VCaP (cell line): ENCODE results near the gene ZBTB7C.
A peak's percentile ranks its signal among the peaks of the same experiment; 100 is the strongest.

ENCODE experiments used
- H3K27ac ChIP-seq: fragments of 450-650 bp; 2 replicates; pipeline ENCODE4 v1.5.1; 2017
- TF ChIP-seq, protein P1 (sequence below): fragments of 450-650 bp; conservative IDR thresholded peaks from 2 replicates; pipeline ENCODE4 v1.5.1; 2017; ENCODE audit warnings: mild to moderate bottlenecking, moderate library complexity

ZBTB7C gene

DNA sequence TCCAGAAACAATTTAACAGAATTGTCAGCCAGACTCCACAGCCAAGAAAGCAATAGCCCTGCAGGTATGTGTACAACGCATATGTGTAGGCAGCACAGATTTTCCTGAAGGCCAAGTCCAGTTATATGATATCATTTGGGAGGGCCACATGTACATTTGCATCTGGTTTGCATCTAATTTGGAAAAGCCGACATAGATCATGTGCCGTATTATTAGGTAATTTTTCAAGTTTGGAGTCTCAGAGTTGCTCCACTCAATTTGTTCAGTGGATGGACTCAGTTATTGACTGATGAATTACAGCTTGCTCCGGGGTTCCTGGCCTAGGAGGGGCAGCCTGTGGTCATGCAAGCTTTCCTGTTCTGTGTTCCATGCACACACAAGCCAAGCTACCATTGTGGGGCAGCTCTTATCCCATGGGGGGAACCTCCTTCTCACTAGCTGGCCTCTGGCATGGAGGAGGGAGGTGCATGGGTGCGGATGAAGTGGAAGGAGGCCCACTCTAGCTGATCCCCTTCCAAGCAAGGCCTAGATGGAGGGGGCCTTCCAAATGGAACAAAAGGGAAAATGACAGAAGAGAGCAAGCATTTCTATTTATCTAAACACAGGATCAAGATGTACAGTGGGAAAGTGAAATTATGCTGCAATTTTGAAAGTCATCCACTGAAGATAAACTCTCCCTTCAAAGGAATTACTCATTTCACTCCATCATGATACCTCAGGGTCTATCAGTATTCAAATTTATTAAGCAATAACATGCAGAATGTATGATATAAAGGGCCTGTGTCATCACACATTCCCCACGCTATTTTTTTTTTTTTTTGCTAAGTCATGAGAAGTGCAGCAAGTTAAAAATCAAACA lies 276.2 kb downstream of the ZBTB7C start:
- TF ChIP-seq, protein P1, sequence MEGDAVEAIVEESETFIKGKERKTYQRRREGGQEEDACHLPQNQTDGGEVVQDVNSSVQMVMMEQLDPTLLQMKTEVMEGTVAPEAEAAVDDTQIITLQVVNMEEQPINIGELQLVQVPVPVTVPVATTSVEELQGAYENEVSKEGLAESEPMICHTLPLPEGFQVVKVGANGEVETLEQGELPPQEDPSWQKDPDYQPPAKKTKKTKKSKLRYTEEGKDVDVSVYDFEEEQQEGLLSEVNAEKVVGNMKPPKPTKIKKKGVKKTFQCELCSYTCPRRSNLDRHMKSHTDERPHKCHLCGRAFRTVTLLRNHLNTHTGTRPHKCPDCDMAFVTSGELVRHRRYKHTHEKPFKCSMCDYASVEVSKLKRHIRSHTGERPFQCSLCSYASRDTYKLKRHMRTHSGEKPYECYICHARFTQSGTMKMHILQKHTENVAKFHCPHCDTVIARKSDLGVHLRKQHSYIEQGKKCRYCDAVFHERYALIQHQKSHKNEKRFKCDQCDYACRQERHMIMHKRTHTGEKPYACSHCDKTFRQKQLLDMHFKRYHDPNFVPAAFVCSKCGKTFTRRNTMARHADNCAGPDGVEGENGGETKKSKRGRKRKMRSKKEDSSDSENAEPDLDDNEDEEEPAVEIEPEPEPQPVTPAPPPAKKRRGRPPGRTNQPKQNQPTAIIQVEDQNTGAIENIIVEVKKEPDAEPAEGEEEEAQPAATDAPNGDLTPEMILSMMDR: no peak
- H3K27ac ChIP-seq: peak overlapping the region; percentile 89

DNA sequence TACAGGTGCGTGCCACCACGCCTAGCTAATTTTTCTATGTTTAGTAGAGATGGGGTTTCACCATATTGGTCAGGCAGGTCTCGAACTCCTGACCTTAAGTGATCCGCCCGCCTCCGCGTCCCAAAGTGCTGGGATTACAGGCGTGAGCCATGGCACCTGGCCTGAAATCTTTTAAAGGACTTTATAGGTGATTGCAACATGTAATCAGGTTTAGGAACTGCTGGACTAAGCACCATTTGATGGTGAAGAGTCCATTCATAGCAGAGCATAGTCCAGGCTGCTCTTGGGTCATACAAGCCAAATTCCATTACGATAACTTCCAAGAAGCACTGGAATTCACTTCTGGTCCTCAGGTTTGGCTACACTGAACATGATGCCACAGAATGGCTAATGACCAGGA lies 278.1 kb downstream of the ZBTB7C start:
- TF ChIP-seq, protein P1: no peak
- H3K27ac ChIP-seq: no peak overlapping the region

DNA sequence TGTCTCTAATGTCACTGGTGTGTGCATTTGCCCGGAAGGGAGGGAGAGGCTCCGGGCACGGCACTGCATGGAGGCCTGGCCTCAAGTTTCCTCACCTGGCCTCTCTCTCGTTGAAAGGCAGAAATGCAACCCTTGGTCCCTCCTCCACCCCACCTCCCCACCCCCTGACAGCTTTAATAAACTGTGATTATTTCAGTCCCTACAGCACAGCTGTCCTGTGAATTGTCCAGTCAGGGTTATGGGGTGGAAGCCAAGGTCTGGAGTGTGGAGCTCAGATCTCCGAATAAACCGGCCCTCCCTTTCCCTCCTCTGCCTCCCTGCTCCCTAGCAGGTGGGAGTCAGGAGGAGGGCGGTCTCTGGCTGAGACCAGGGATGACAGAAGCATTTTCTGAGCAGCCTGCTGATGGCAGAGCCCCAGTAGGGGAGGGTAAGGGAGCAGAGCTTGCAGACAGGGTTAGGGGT lies 279.5 kb downstream of the ZBTB7C start:
- no peak overlapping the region for H3K27ac ChIP-seq
- TF ChIP-seq, protein P1: no peak

DNA sequence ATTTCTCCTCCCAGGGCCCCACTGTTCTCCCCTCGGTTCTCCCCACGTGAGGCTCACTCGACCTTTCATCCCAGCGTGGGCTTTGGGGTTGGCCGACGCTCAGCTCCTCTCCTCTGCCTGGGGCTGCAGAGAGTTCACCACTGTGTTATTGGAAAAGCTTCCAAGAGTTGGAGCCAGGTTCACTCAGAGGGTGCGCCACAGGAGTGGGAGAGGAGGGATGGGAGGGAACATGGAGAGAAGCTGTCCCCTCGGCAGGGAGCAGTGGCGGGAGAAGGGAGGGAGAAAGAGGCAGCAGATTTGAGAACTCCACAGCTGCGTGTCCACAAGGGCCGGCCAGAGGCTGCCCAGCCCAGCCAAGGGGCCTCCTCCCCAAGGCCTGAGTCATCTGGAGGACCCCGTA lies 281.6 kb downstream of the ZBTB7C start:
- TF ChIP-seq, protein P1: no peak
- no peak overlapping the region for H3K27ac ChIP-seq

DNA sequence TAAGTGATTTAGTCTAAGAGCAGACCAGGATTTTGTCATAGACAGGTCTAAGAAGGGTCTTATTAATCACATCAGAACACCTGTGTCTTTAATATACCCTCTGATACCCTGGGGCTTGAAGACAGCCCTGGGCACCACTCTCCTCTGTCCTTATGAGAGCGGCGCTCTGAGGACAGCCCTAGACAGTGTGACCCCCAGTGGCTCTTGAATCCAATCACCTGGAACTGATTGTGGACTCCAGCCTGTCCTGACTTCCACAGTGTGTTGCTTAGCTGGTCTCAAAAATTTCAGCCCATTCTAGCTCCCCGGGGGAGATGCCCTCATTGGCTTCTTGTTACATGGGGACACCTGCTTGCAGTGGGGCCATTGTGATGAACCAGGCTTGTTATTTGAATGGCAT lies 282.9 kb downstream of the ZBTB7C start:
- H3K27ac ChIP-seq: no peak overlapping the region
- TF ChIP-seq, protein P1: no peak

DNA sequence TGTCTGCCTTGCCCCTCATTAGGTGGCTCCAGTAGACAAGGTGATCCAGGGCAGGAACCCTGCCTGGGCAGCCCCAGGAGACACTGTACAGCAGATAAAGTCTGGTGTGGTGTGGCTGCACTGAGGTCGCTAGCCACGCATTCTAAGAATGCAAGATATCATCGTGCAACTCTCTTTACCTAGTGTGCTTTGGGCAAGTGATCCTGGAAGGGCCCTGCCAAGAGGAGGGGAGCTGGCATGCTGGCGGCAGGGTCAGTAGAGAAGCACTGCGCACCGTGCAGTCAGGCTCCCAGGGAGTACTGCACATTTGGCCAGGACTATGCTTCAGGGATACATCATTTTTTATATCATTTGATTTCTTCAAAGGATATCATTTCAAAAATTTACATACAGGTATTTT lies 283.5 kb downstream of the ZBTB7C start:
- TF ChIP-seq, protein P1: no peak
- no peak overlapping the region for H3K27ac ChIP-seq

DNA sequence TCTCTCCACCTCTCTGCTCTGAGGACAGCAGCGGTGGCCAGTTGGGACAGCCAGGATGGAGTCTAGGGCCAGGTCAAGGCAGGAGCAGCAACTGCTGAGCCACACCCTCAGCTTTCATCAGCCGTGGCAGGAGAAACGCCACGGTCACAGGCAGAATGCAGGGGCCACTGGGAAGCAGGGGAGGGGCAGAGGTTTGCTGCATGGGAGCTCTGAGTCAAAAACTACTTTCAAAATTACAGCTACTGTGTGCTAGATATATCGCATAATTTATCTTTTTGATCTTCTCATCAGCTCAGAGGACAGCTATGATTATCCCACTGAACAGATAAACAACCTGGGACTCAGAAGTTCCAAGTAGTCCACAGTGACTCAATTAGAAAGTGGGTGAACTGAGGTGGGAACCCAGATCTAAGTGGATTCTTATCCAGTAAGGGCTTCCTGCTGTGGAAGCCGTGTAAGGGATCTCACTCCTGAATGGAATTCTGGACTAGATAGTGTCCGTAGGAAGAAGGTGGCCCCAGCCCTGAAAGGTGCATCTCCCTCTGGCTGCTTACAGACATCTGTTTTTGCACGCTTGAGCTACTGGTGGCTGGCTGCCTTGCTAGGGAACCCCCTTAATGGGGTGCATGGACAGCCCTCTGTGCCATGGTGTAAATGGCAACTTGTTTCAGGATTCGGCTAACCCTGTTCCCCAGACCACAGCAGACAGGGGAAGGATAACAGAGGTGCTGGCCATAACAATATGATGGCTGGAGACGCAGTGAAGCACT lies 284.1 kb downstream of the ZBTB7C start:
- TF ChIP-seq, protein P1: no peak
- H3K27ac ChIP-seq: no peak overlapping the region
